KOPT-K1 (cell line): ENCODE measurements around the gene PDC.
"Not testable (repeated sequence)": the region's sequence is repeated elsewhere in the genome, so short reads cannot be mapped to it uniquely, and the experiment has no call there.

Experiments
- H3K27ac ChIP-seq: fragments of 200-600 bp; sonication (generic); 2 replicates; pipeline ENCODE4 v1.5.1; 2016; ENCODE audit warnings: antibody characterized with exemption, mild to moderate bottlenecking, low read depth, low read length; ENCODE audit not compliant: poor library complexity, severe bottlenecking
- H3K36me3 ChIP-seq: fragments of 200-600 bp; sonication (generic); 2 replicates; pipeline ENCODE4 v1.5.1; 2017; ENCODE audit warnings: antibody characterized with exemption, mild to moderate bottlenecking, low read length, moderate library complexity; ENCODE audit not compliant: insufficient read depth
- H3K9me3 ChIP-seq: fragments of 200-600 bp; sonication (generic); 2 replicates; pipeline ENCODE4 v1.5.1; 2017; ENCODE audit warnings: antibody characterized with exemption, low read length, mild to moderate bottlenecking; ENCODE audit not compliant: insufficient read depth, poor library complexity, severe bottlenecking

PDC gene

GRCh38 chr1:186482661-186483255, 21.8 kb upstream of the PDC start:
- H3K36me3 ChIP-seq = no peaks in the 10 kb centered on the region
- no peak overlapping the region for H3K27ac ChIP-seq
- H3K9me3 ChIP-seq = no peaks in the 10 kb centered on the region

- H3K27ac ChIP-seq = no peak overlapping the region
- no peaks in the 10 kb centered on the region for H3K9me3 ChIP-seq
- H3K36me3 ChIP-seq = no peaks in the 10 kb centered on the region
Observed at GRCh38 chr1:186481303-186481888, 20.5 kb upstream of the PDC start.

GRCh38 chr1:186479162-186479561, 18.2 kb upstream of the PDC start:
- Histone ChIP-seq H3K27ac (no peak overlapping the region), H3K9me3 (no peaks in the 10 kb centered on the region), H3K36me3 (no peaks in the 10 kb centered on the region)

- no peaks in the 10 kb centered on the region for H3K9me3 ChIP-seq
- no peaks in the 10 kb centered on the region for H3K36me3 ChIP-seq
- H3K27ac ChIP-seq = no peak overlapping the region
Observed at GRCh38 chr1:186476264-186477040, 15.5 kb upstream of the PDC start.

GRCh38 chr1:186474208-186474607, 13.3 kb upstream of the PDC start:
- Histone ChIP-seq H3K36me3 (no peaks in the 10 kb centered on the region), H3K9me3 (no peaks in the 10 kb centered on the region), H3K27ac (no peak overlapping the region)

- Histone ChIP-seq H3K36me3 (no peaks in the 10 kb centered on the region), H3K9me3 (no peaks in the 10 kb centered on the region), H3K27ac (no peak overlapping the region)
Observed at GRCh38 chr1:186473047-186473446, 12.1 kb upstream of the PDC start.

- H3K9me3 ChIP-seq = no peaks in the 10 kb centered on the region
- H3K36me3 ChIP-seq = no peaks in the 10 kb centered on the region
- H3K27ac ChIP-seq = no peak overlapping the region
Observed at GRCh38 chr1:186465946-186466345, 5.0 kb upstream of the PDC start.

GRCh38 chr1:186465491-186465890, 4.6 kb upstream of the PDC start:
- not testable (repeated sequence) for H3K36me3 ChIP-seq, H3K9me3 ChIP-seq, H3K27ac ChIP-seq

- Histone ChIP-seq H3K9me3 (no peaks in the 10 kb centered on the region), H3K36me3 (no peaks in the 10 kb centered on the region), H3K27ac (no peak overlapping the region)
Observed at GRCh38 chr1:186463926-186464325, 3.0 kb upstream of the PDC start.

- Histone ChIP-seq H3K27ac (no peak overlapping the region), H3K9me3 (no peaks in the 10 kb centered on the region), H3K36me3 (no peaks in the 10 kb centered on the region)
Observed at GRCh38 chr1:186463511-186463910, 2.6 kb upstream of the PDC start.

- H3K27ac ChIP-seq, H3K36me3 ChIP-seq, H3K9me3 ChIP-seq: not testable (repeated sequence)
Observed at GRCh38 chr1:186459161-186459560, 1.8 kb downstream of the PDC start.

- no peak overlapping the region for H3K27ac ChIP-seq
- H3K9me3 ChIP-seq = no peaks in the 10 kb centered on the region
- H3K36me3 ChIP-seq = no peaks in the 10 kb centered on the region
Observed at GRCh38 chr1:186456729-186457255, 4.1 kb downstream of the PDC start.

- H3K27ac ChIP-seq = no peak overlapping the region
- no peaks in the 10 kb centered on the region for H3K9me3 ChIP-seq
Observed at GRCh38 chr1:186454981-186455380, 5.9 kb downstream of the PDC start.

GRCh38 chr1:186446152-186446551, 14.8 kb downstream of the PDC start:
- H3K9me3 ChIP-seq = no peaks in the 10 kb centered on the region
- H3K27ac ChIP-seq = no peak overlapping the region
- no peaks in the 10 kb centered on the region for H3K36me3 ChIP-seq

More at GRCh38 chr1:186454981-186455380, 5.9 kb downstream of the PDC start:
- H3K36me3 ChIP-seq = no peaks in the 10 kb centered on the region

- no peaks in the 10 kb centered on the region for H3K9me3 ChIP-seq
Observed at GRCh38 chr1:186443638-186444037, 17.3 kb downstream of the PDC start.

More at GRCh38 chr1:186443638-186444037, 17.3 kb downstream of the PDC start:
- Histone ChIP-seq H3K27ac (no peak overlapping the region), H3K36me3 (no peaks in the 10 kb centered on the region)
